WTC11 (cell line): ENCODE measurements around the gene CTNNA3. TPM values are rescaled to one million over a fixed set of nuclear protein-coding genes. Genes with fewer than 3 reads are reported as not detected.

Source experiments
- ATAC-seq: fragments of 200-7000 bp; cut with Tn5 transposase; 2 replicates; pipeline ENCODE4 v1.10.0; 2021; ENCODE audit warnings: mild to moderate bottlenecking, moderate library complexity
- CTCF ChIA-PET: fragments of 300-600 bp; sonication (Branson Sonifier 250); formaldehyde crosslinking; loops from one replicate; lab custom pipeline; 2021; ENCODE audit warnings: antibody characterized with exemption; lab: Charles Lee
- POLR2A ChIA-PET: fragments of 350-600 bp; sonication (Branson Sonifier 250); formaldehyde crosslinking; loops from one replicate; lab custom pipeline; 2021; ENCODE audit warnings: antibody characterized with exemption; lab: Charles Lee
- DNase-seq: peaks from one replicate; pipeline ENCODE4 v3.0.0; 2021; ENCODE audit warnings: low spot score
- H3K27ac Mint-ChIP-seq: 2 replicates; pipeline ENCODE4 v1.8.0; 2021; ENCODE audit warnings: mixed read lengths
- H3K27me3 Mint-ChIP-seq: 2 replicates; pipeline ENCODE4 v1.8.0; 2021; ENCODE audit warnings: low read depth, mild to moderate bottlenecking, moderate library complexity, mixed read lengths
- H3K36me3 Mint-ChIP-seq: 2 replicates; pipeline ENCODE4 v1.8.0; 2021; ENCODE audit warnings: mixed read lengths
- H3K4me1 Mint-ChIP-seq: 2 replicates; pipeline ENCODE4 v1.8.0; 2022; ENCODE audit warnings: mixed read lengths
- H3K4me3 Mint-ChIP-seq: 2 replicates; pipeline ENCODE4 v1.8.0; 2021; ENCODE audit warnings: mild to moderate bottlenecking, moderate library complexity, mixed read lengths
- H3K9me3 Mint-ChIP-seq: 2 replicates; pipeline ENCODE4 v1.8.0; 2021; ENCODE audit warnings: mixed read lengths
- AR ChIP-seq: fragments of 250-450 bp; sonication (Bioruptor Pico); IDR thresholded peaks from 2 replicates; pipeline ENCODE4 v1.9.0; 2021; ENCODE audit warnings: mild to moderate bottlenecking
- ATF1 ChIP-seq: sonication (generic); formaldehyde crosslinking; IDR thresholded peaks from 2 replicates; pipeline ENCODE4 v1.8.1; 2023; ENCODE audit warnings: mild to moderate bottlenecking, moderate library complexity, missing genetic modification reagents
- ATF2 ChIP-seq: sonication (generic); formaldehyde crosslinking; IDR thresholded peaks from 2 replicates; pipeline ENCODE4 v1.8.1; 2022; ENCODE audit warnings: low read depth, missing genetic modification reagents, borderline replicate concordance
- ATF3 ChIP-seq: sonication (generic); formaldehyde crosslinking; conservative IDR thresholded peaks from 2 replicates; pipeline ENCODE4 v1.8.1; 2022; ENCODE audit warnings: mild to moderate bottlenecking, missing genetic modification reagents
- CDX4 ChIP-seq: fragments of 250-450 bp; sonication (Bioruptor Pico); IDR thresholded peaks from 2 replicates; pipeline ENCODE4 v1.9.0; 2021; ENCODE audit warnings: moderate library complexity, mild to moderate bottlenecking, inconsistent platforms, borderline replicate concordance
- E2F4 ChIP-seq: sonication (generic); formaldehyde crosslinking; IDR thresholded peaks from 2 replicates; pipeline ENCODE4 v1.8.1; 2022; ENCODE audit warnings: low read depth, mild to moderate bottlenecking, moderate library complexity, missing genetic modification reagents, borderline replicate concordance
- ESRRA ChIP-seq: sonication (generic); formaldehyde crosslinking; IDR thresholded peaks from 2 replicates; pipeline ENCODE4 v1.8.1; 2022; ENCODE audit warnings: mild to moderate bottlenecking, missing genetic modification reagents, borderline replicate concordance
- FOXJ3 ChIP-seq: sonication (generic); formaldehyde crosslinking; IDR thresholded peaks from 2 replicates; pipeline ENCODE4 v1.9.0; 2021; ENCODE audit warnings: missing genetic modification reagents, mild to moderate bottlenecking, borderline replicate concordance
- FOXP1 ChIP-seq: sonication (generic); formaldehyde crosslinking; IDR thresholded peaks from 2 replicates; pipeline ENCODE4 v1.8.0; 2022; ENCODE audit warnings: missing genetic modification reagents, mild to moderate bottlenecking, moderate library complexity, borderline replicate concordance
- GABPB1 ChIP-seq: sonication (generic); formaldehyde crosslinking; IDR thresholded peaks from 2 replicates; pipeline ENCODE4 v1.8.1; 2023; ENCODE audit warnings: mild to moderate bottlenecking, missing genetic modification reagents
- HMGA2 ChIP-seq: fragments of 250-450 bp; sonication (Bioruptor Pico); IDR thresholded peaks from 2 replicates; pipeline ENCODE4 v1.4.0; 2021; ENCODE audit warnings: mild to moderate bottlenecking, moderate library complexity
- KAT7 ChIP-seq: sonication (generic); formaldehyde crosslinking; IDR thresholded peaks from 2 replicates; pipeline ENCODE4 v1.8.1; 2023; ENCODE audit warnings: missing genetic modification reagents, mild to moderate bottlenecking, borderline replicate concordance
- MLX ChIP-seq: sonication (generic); formaldehyde crosslinking; IDR thresholded peaks from 2 replicates; pipeline ENCODE4 v1.8.1; 2023; ENCODE audit warnings: mild to moderate bottlenecking, missing genetic modification reagents, moderate library complexity
- MXD4 ChIP-seq: fragments of 250-450 bp; sonication (Bioruptor Pico); IDR thresholded peaks from 2 replicates; pipeline ENCODE4 v1.8.0; 2021; ENCODE audit warnings: mild to moderate bottlenecking, moderate library complexity, borderline replicate concordance
- MYBL2 ChIP-seq: sonication (generic); formaldehyde crosslinking; IDR thresholded peaks from 2 replicates; pipeline ENCODE4 v1.8.1; 2023; ENCODE audit warnings: mild to moderate bottlenecking, moderate library complexity, missing genetic modification reagents
- NR3C1 ChIP-seq: sonication (generic); formaldehyde crosslinking; conservative IDR thresholded peaks from 2 replicates; pipeline ENCODE4 v1.8.1; 2023; ENCODE audit warnings: low read depth, mild to moderate bottlenecking, missing genetic modification reagents
- OVOL2 ChIP-seq: fragments of 250-450 bp; sonication (Bioruptor Pico); IDR thresholded peaks from 2 replicates; pipeline ENCODE4 v1.9.0; 2021; ENCODE audit warnings: mild to moderate bottlenecking, borderline replicate concordance
- PREB ChIP-seq: sonication (generic); formaldehyde crosslinking; IDR thresholded peaks from 2 replicates; pipeline ENCODE4 v1.8.1; 2022; ENCODE audit warnings: mild to moderate bottlenecking, missing genetic modification reagents, moderate library complexity, borderline replicate concordance
- RELA ChIP-seq: sonication (generic); formaldehyde crosslinking; IDR thresholded peaks from 2 replicates; pipeline ENCODE4 v1.8.1; 2022; ENCODE audit warnings: missing genetic modification reagents, mild to moderate bottlenecking, borderline replicate concordance
- SMAD3 ChIP-seq: sonication (generic); formaldehyde crosslinking; IDR thresholded peaks from 2 replicates; pipeline ENCODE4 v1.8.0; 2022; ENCODE audit warnings: missing genetic modification reagents, mild to moderate bottlenecking, borderline replicate concordance
- SOX15 ChIP-seq: fragments of 250-450 bp; sonication (Bioruptor Pico); IDR thresholded peaks from 2 replicates; pipeline ENCODE4 v1.9.0; 2021; ENCODE audit warnings: mild to moderate bottlenecking
- ZBTB21 ChIP-seq: sonication (generic); formaldehyde crosslinking; IDR thresholded peaks from 2 replicates; pipeline ENCODE4 v1.8.1; 2023; ENCODE audit warnings: mild to moderate bottlenecking, missing genetic modification reagents, borderline replicate concordance
- ZNF138 ChIP-seq: sonication (generic); formaldehyde crosslinking; conservative IDR thresholded peaks from 2 replicates; pipeline ENCODE4 v1.8.1; 2022; ENCODE audit warnings: mild to moderate bottlenecking, moderate library complexity, missing genetic modification reagents
- ZNF232 ChIP-seq: sonication (generic); formaldehyde crosslinking; IDR thresholded peaks from 2 replicates; pipeline ENCODE4 v1.8.0; 2022; ENCODE audit warnings: mild to moderate bottlenecking, missing genetic modification reagents
- total RNA-seq: library from RNA; stranded (reverse); gene quantifications from 3 replicates; pipeline ENCODE4 v1.2.3, GENCODE V29; 2021

The CTNNA3 gene
- total RNA-seq, 1 experiment from 2014 or later: 6.1 TPM

- no peak for ATAC-seq
- Mint-ChIP-seq H3K27me3 (no peaks in the 10 kb centered on the region), H3K27ac (no peak overlapping the region), H3K4me3 (no peak overlapping the region), H3K36me3 (no peaks in the 10 kb centered on the region)
- CTCF ChIA-PET: interaction anchor here (1.2 kb wide), 1 partner anchor 21 kb away, joined by 3 read pairs; no protein-coding TSS in a partner anchor
- POLR2A ChIA-PET: no interaction called here
- no peak for TF ChIP-seq MXD4
- no peak for TF ChIP-seq FOXP1 (CRISPR knock-in tag)
- no peak for TF ChIP-seq RELA (CRISPR knock-in tag)
- TF ChIP-seq NR3C1: no peak
- TF ChIP-seq AR (CRISPR knock-in tag): no peak
- TF ChIP-seq OVOL2 (CRISPR knock-in tag): no peak
- no peak for TF ChIP-seq ZNF232 (CRISPR knock-in tag)
- TF ChIP-seq, all 79 proteins: peak for 0
- H3K4me1 Mint-ChIP-seq: peaks cover 26% of the 10 kb centered on the region
- no peaks in the 10 kb centered on the region for H3K9me3 Mint-ChIP-seq
- no peak for DNase-seq
Observed at GRCh38 chr10:66565999-66566398, 1130.0 kb downstream of the CTNNA3 start.

- DNase-seq: no peak
- Mint-ChIP-seq H3K36me3 (no peaks in the 10 kb centered on the region), H3K4me3 (no peak overlapping the region), H3K27ac (no peak overlapping the region), H3K9me3 (no peaks in the 10 kb centered on the region), H3K27me3 (no peaks in the 10 kb centered on the region)
- POLR2A ChIA-PET: no interaction called here
- TF ChIP-seq SMAD3 (no peak), ZBTB21 (no peak), SOX15 (CRISPR knock-in tag) (no peak), MLX (CRISPR knock-in tag) (no peak), FOXJ3 (no peak), ESRRA (no peak), ZNF138 (CRISPR knock-in tag) (no peak), PREB (CRISPR knock-in tag) (no peak), GABPB1 (no peak), CDX4 (CRISPR knock-in tag) (no peak), ZNF232 (CRISPR knock-in tag) (no peak), HMGA2 (CRISPR knock-in tag) (no peak), ATF1 (CRISPR knock-in tag) (no peak), ATF3 (CRISPR knock-in tag) (no peak), ATF2 (CRISPR knock-in tag) (no peak), MYBL2 (no peak), E2F4 (no peak), KAT7 (no peak)
- TF ChIP-seq, all 79 proteins: peak for 0
- H3K4me1 Mint-ChIP-seq: peaks cover 26% of the 10 kb centered on the region
- CTCF ChIA-PET: no interaction called here
- ATAC-seq: no peak
Observed at GRCh38 chr10:66564287-66564686, 1131.7 kb downstream of the CTNNA3 start.
